IPS-18c (cell line): ENCODE data around the gene CCDC192.
"Not testable (repeated sequence)": the region's sequence is repeated elsewhere in the genome, so short reads cannot be mapped to it uniquely, and the experiment has no call there.

Source experiments
- H3K4me3 ChIP-seq: 2 replicates; pipeline ENCODE4 v1.7.0; 2013; ENCODE audit warnings: low read depth, mild to moderate bottlenecking, low read length, moderate library complexity; ENCODE audit not compliant: insufficient read depth
- H3K9me3 ChIP-seq: one replicate; pipeline ENCODE4 v1.6.1; 2013; ENCODE audit warnings: mild to moderate bottlenecking, low read length, moderate library complexity; ENCODE audit not compliant: control insufficient read depth, insufficient read depth

The CCDC192 gene

GRCh38 chr5:127694518-127695171, 8.5 kb upstream of the CCDC192 start:
- Histone ChIP-seq H3K9me3 (no peaks in the 10 kb centered on the region), H3K4me3 (no peak overlapping the region)

DNA sequence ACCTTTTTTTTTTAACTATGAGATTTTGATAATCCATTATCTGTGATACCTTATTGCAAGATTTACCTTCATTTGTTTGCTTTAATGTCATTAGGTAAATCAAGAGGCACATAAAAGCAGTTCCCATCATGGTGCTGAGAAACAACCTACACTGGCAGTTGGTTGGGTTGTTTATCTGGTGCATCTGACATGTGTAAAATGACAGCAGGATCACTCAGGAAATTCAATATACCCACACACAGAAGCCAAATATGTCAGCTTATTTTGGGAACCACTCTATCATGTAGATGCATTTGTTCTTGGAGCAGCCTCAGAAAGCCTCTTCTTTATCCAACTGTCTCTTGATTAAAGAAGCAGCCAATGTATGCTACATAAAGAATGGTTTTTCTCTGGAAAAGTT, 7.8 kb upstream of the CCDC192 start:
- Histone ChIP-seq H3K9me3 (no peaks in the 10 kb centered on the region), H3K4me3 (no peak overlapping the region)

- Histone ChIP-seq H3K9me3 (no peaks in the 10 kb centered on the region), H3K4me3 (no peak overlapping the region)
Observed at GRCh38 chr5:127696683-127697082, 6.5 kb upstream of the CCDC192 start.

DNA sequence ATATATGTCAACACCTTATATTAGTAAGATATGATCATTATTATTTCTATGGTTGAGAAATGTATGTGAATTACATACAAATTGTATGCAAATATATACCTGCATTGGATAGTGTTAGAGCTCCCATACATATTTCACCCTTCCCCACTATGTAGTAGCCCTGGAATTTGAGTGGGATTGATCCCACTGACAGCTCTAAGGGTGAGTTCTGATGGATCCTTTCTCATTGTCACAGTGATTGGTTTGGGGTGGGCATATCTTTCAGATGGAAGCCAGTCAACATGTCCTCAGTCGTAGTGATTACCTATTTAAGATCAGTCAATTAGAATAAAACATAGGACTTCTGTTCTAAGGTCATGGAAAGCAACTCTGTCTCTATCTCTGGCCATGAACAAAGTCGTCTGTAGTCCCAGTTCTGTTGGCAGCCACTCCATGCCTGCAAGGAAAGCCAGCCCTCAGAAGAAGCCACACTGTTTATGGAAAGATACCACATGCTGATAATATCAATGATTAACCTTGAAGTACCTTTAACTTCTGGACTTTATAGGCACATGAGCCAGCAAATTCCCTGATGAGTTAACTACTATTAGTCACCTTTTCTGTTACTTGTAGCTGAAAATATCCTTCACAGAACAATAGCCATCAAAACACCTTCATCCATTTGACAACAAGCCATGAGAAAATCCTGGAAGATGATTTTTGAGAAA, 5.1 kb upstream of the CCDC192 start:
- H3K9me3 ChIP-seq, result no peaks in the 10 kb centered on the region
- no peak overlapping the region for H3K4me3 ChIP-seq

GRCh38 chr5:127699416-127699815, 3.8 kb upstream of the CCDC192 start:
- H3K9me3 ChIP-seq, result no peaks in the 10 kb centered on the region
- H3K4me3 ChIP-seq, result no peak overlapping the region

- Histone ChIP-seq H3K9me3 (no peaks in the 10 kb centered on the region), H3K4me3 (no peak overlapping the region)
Observed at GRCh38 chr5:127700237-127700766, 2.9 kb upstream of the CCDC192 start.

DNA sequence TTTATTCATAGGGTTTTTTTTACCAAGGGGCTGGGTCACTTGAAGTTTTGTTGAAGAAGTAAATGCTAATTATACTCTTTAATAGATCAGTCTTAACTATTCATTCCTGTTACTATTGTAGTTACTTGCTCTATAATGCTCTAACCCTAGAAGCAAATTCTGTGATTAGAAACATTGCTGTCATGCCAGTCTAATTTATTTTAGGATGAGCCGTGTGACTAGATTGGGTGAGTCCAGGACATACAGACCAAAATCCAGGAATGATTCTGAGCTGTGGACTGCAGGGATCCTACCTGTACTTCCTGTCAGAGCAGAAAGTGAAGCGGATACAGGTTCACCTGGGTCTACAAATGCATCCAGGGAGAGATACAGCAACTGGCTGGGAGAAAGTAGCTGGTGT, 757 bp upstream of the CCDC192 start:
- Histone ChIP-seq H3K4me3 (no peak overlapping the region), H3K9me3 (no peaks in the 10 kb centered on the region)

DNA sequence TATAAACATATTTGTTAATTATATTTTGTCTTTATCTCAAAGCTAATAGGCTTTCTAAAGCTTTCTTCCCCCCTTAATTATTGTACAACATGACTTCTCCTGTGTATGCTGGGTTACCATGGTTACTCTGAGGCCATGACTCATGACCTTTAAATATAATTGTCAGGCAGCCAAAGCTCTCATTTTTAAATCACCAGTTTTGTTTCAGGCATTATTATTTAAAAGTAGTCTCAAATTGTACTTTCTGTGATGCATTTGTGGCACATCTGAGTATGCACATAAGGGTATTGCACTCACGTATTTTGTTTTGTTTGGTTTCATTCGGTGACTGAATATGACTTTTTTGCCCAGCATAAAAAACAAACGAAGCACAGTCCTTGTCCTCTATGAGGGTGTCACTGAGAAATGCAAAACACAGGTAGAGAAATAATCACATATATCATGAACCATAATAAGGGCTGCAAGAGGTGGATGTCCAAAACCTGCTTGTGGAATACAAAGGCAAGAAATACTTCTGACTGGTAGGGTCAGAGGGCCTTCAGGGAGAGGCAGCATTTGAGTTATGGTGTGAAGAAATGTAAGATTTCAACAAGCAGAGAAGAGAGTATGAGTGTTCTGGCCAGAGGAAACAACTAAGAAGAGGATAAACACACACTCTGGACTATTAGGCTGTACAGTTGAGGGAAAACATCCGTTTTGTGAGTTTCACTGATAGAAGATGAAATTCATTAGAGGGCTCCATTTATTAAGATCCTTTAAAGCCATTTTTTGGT, 2.1 kb downstream of the CCDC192 start:
- no peak overlapping the region for H3K4me3 ChIP-seq
- H3K9me3 ChIP-seq, result no peaks in the 10 kb centered on the region

DNA sequence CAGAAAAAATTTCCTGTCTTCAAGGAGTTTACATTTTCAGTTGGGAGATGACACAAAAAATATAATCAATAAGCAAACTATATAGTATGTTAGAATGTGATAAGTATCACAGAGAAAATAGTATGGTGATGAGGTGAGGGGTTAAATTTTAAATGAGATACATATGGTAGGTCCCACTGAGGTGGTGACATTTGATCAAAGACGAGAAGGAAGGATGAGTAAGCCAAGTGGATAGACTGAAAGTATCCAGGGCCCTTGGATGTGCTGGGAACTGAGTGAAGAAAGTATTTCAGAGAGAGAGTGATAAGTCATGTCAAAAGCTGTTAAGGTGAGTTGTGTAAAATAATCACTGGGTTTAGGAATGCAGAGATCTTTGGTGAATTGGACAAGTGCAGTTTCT, 3.5 kb downstream of the CCDC192 start:
- H3K9me3 ChIP-seq, result no peaks in the 10 kb centered on the region

DNA sequence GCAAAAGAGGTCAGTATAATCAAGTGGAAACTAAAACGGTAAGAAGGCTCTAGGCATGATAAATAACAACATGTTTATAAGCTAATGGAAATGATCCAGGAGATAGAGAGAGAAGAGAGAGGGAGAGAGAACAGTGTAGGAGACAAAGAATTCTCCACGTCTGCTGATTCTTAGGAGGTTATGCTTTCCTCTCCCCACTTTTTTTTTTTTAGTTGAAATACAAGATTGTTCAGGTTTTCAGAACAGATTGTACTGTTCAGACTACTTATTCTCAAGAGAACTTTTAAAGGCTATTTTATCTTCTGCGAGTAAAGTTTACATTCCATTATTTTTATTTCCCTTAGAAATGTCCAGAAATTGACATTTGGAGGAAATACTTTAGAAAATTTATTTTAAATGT, 4.0 kb downstream of the CCDC192 start:
- H3K4me3 ChIP-seq, result no peak overlapping the region
- H3K9me3 ChIP-seq, result no peaks in the 10 kb centered on the region

More for the DNA sequence above, 3.5 kb downstream of the CCDC192 start:
- no peak overlapping the region for H3K4me3 ChIP-seq

DNA sequence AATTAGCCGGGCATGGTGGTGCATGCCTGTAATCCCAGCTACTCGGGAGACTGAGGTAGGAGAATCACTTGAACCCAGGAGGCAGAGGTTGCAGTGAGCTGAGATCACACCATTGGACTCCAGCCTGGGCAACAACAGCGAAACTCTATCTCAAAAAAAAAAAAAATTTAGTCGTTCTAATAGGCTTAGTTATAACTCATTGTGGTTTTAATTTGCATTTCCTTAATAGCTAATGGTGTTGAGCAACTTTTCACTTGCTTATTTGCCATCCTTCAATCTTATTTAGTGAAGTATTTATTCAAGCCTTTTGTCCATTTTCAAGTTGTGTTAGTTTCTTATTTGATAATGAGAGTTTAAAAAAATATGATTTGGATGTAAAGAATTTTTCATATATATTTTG, 9.9 kb downstream of the CCDC192 start:
- H3K9me3 ChIP-seq, H3K4me3 ChIP-seq: not testable (repeated sequence)

DNA sequence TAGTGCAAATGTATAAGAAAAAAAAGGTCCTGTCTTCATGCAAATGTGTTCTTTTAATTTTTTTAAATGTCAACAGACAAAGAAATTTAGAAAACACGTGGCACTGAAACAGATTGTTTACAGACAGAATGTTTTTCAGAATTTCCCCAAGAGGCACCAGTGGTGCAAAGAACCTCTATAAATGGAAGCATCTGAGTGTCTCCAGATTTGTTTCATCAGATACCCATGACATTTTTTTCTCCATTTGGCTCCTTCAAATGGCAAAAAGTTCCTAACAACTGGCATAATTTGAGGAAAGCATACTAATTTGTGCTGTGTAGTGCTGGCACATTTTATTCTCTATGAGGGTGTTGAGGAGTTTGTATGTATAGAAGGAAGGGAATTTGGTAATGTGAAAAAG, 15.0 kb downstream of the CCDC192 start:
- Histone ChIP-seq H3K4me3 (no peak overlapping the region), H3K9me3 (peaks cover 4% of the 10 kb centered on the region)

DNA sequence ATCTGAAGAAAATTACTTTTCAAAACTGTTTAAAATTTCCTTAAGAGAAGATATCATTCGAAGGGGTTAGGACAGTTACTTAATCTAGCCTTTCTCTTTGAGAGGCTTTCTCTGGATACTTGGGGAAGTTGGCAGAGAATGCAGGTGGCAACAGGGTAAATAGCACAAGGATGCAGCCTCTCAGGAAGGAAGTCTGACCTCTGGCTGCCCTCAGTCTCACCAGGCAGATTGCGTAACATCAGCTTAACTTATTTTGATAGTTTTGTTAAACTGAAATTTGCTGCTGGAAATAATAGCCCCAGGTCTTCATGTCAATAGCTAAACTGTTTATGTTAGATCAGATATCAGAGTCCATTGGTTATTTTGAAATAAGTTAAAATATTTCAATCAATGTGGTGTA, 20.4 kb downstream of the CCDC192 start:
- no peak overlapping the region for H3K4me3 ChIP-seq

GRCh38 chr5:127725673-127726072, 22.5 kb downstream of the CCDC192 start:
- H3K4me3 ChIP-seq, result no peak overlapping the region
- H3K9me3 ChIP-seq, result peaks cover 4% of the 10 kb centered on the region

More for the DNA sequence above, 20.4 kb downstream of the CCDC192 start:
- peaks cover 4% of the 10 kb centered on the region for H3K9me3 ChIP-seq

DNA sequence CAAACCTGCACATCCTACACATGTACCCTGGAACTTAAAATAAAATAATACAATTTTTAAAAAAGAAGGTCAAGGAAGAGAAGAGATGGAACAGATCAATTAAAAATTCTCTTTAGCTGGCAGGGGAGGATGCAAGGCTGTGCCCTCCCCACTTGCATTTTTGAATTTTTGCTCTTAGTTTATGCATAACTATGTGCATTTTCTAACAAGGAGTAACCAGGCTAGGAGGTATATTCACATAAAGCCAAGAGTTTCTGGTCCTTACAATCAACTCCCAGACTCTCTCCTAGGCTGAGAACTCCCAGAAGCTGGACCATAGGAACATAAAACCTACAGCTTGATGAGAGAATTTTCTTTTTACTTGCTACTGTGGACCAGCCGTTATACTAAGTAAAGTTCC, 29.8 kb downstream of the CCDC192 start:
- no peak overlapping the region for H3K4me3 ChIP-seq
- H3K9me3 ChIP-seq, result no peaks in the 10 kb centered on the region

DNA sequence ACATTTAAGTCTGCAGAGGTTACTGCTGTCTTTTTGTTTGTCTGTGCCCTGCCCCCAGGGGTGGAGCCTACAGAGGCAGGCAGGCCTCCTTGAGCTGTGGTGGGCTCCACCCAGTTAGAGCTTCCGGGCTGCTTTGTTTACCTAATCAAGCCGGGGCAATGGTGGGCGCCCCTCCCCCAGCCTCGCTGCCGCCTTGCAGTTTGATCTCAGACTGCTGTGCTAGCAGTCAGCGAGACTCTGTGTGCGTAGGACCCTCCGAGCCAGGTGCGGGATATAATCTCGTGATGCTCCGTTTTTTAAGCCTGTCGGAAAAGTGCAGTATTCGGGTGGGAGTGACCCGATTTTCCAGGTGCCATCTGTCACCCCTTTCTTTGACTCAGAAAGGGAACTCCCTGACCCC, 36.2 kb downstream of the CCDC192 start:
- peak overlapping the region; percentile 34; the same call in 1 of the 2 replicates for H3K4me3 ChIP-seq
- H3K9me3 ChIP-seq, result not testable (repeated sequence)

DNA sequence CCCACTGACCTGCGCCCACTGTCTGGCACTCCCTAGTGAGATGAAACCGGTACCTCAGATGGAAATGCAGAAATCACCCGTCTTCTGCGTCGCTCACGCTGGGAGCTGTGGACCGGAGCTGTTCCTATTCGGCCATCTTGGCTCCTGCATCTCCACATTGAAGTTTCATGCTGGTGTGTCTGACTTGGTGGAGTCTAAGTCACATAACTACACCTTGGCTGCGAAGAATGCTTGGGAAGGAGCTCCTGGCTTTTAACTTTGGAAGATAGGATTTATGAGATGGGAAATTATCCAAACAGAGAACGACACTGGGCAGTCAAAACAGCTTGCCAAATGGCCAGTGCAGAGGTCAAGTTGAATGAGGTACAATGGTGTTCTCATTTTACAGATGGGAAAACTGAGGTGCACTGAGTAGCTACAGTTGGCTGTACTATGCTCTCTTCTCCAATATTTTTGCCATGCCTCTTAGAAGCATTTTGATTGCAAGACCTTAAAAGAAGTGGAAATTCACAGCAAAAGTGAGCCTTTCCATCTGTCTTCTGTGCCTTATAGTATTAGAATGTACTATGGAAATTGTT, 36.7 kb downstream of the CCDC192 start:
- H3K9me3 ChIP-seq, result no peaks in the 10 kb centered on the region
- peak overlapping the region; percentile 34; the same call in 1 of the 2 replicates for H3K4me3 ChIP-seq
